UCSD-AML1 (cell line): ENCODE measurements around the gene GPATCH2.

ENCODE experiments used
- DNase-seq: peaks from one replicate; lab custom pipeline; 2025; ENCODE audit not compliant: unreplicated experiment; lab: John Stamatoyannopoulos, UW

Gene GPATCH2

GRCh38 chr1:217630711-217631591 lies at the start of gene GPATCH2, which contains the start of gene SPATA17:
Gene GPATCH2, minus strand, starts transcription at chr1:217631090. Its CDS starts 119 bp downstream, at chr1:217630971.
Gene SPATA17, plus strand, starts transcription at chr1:217631344. Its CDS starts 35 bp downstream, at chr1:217631379.
- peak; percentile 77 for DNase-seq

- DNase-seq = no peak
Observed at GRCh38 chr1:217674028-217674729, 43.3 kb upstream of the GPATCH2 start.

- no peak for DNase-seq
Observed at GRCh38 chr1:217673387-217673786, 42.5 kb upstream of the GPATCH2 start.

GRCh38 chr1:217668351-217668940 lies 37.6 kb upstream of the GPATCH2 start:
- no peak for DNase-seq

GRCh38 chr1:217661407-217661806 lies 30.5 kb upstream of the GPATCH2 start:
- DNase-seq = no peak

GRCh38 chr1:217660353-217661062 lies 29.6 kb upstream of the GPATCH2 start:
- no peak for DNase-seq

GRCh38 chr1:217650674-217651073 lies 19.8 kb upstream of the GPATCH2 start:
- no peak for DNase-seq

GRCh38 chr1:217647791-217648190 lies 16.9 kb upstream of the GPATCH2 start:
- no peak for DNase-seq

- no peak for DNase-seq
Observed at GRCh38 chr1:217642455-217642854, 11.6 kb upstream of the GPATCH2 start.

GRCh38 chr1:217627431-217627830 lies 3.5 kb downstream of the GPATCH2 start:
- DNase-seq = no peak

GRCh38 chr1:217626321-217626720 lies 4.6 kb downstream of the GPATCH2 start:
- DNase-seq = no peak

GRCh38 chr1:217622042-217622441 lies 8.8 kb downstream of the GPATCH2 start:
- DNase-seq = no peak

- no peak for DNase-seq
Observed at GRCh38 chr1:217620814-217621213, 10.1 kb downstream of the GPATCH2 start.

- no peak for DNase-seq
Observed at GRCh38 chr1:217617126-217617525, 13.8 kb downstream of the GPATCH2 start.

GRCh38 chr1:217614200-217614712 lies 16.6 kb downstream of the GPATCH2 start:
- DNase-seq = no peak

- DNase-seq = no peak
Observed at GRCh38 chr1:217605390-217605789, 25.5 kb downstream of the GPATCH2 start.

- DNase-seq = no peak
Observed at GRCh38 chr1:217602380-217602779, 28.5 kb downstream of the GPATCH2 start.

- no peak for DNase-seq
Observed at GRCh38 chr1:217599154-217599553, 31.7 kb downstream of the GPATCH2 start.

- no peak for DNase-seq
Observed at GRCh38 chr1:217590598-217590997, 40.3 kb downstream of the GPATCH2 start.

- DNase-seq = no peak
Observed at GRCh38 chr1:217586586-217586985, 44.3 kb downstream of the GPATCH2 start.

GRCh38 chr1:217585577-217585976 lies 45.3 kb downstream of the GPATCH2 start:
- no peak for DNase-seq
